Thymus (tissue), 11 donors: Measurements from ENCODE around the gene GLYATL1B. TPM values are rescaled to one million over a fixed set of nuclear protein-coding genes. Genes with fewer than 3 reads are reported as not detected.
A peak's percentile ranks its signal among the peaks of the same experiment; 100 is the strongest.
"Not testable (repeated sequence)": the region's sequence is repeated elsewhere in the genome, so short reads cannot be mapped to it uniquely, and the experiment has no call there.

ENCODE experiments used
- DNase-seq, 9 donors: peaks; one replicate each; pipeline ENCODE4 v3.0.0-alpha.2; 2013; ENCODE audit warnings: low spot score in 9 of 9, low read depth in 6 of 9, missing footprints in 1 of 9
- H3K27ac ChIP-seq, 2 donors: one replicate each; pipeline ENCODE4 v1.5.1; 2013; ENCODE audit warnings: control low read depth in 1 of 2, low read depth in 1 of 2, low read length in 1 of 2, mild to moderate bottlenecking in 1 of 2, moderate library complexity in 1 of 2
- H3K27me3 ChIP-seq, 2 donors: one replicate each; pipeline ENCODE4 v1.5.1; 2013; ENCODE audit warnings: low read length in 1 of 2; ENCODE audit not compliant: control insufficient read depth in 2 of 2, insufficient read depth in 1 of 2
- H3K36me3 ChIP-seq, 2 donors: one replicate each; pipeline ENCODE4 v1.5.1; 2013; ENCODE audit warnings: low read length in 1 of 2, mild to moderate bottlenecking in 1 of 2, moderate library complexity in 1 of 2; ENCODE audit not compliant: control insufficient read depth in 2 of 2, insufficient read depth in 2 of 2
- H3K4me1 ChIP-seq, 2 donors: one replicate each; pipeline ENCODE4 v1.5.1; 2013; ENCODE audit warnings: low read length in 2 of 2; ENCODE audit not compliant: control insufficient read depth in 2 of 2, insufficient read depth in 2 of 2
- H3K4me3 ChIP-seq, 2 donors: one replicate each; pipeline ENCODE4 v1.5.1; 2013; ENCODE audit warnings: low read length in 2 of 2, control low read depth in 1 of 2, mild to moderate bottlenecking in 1 of 2
- H3K9me3 ChIP-seq, 2 donors: one replicate each; pipeline ENCODE4 v1.5.1; 2013; ENCODE audit warnings: low read length in 1 of 2, mild to moderate bottlenecking in 1 of 2; ENCODE audit not compliant: control insufficient read depth in 2 of 2, insufficient read depth in 1 of 2
- WGBS: extraction: QIAGEN DNeasy Blood & Tissue Kit; methylation state at CpG from one replicate; pipeline ENCODE4 v1.1.7; 2013; 5-methylcytosine and 5-hydroxymethylcytosine counted together
- polyA plus RNA-seq: library from polyadenylated mRNA; stranded (reverse); fragments of 200-250 nt; gene quantifications from one replicate; pipeline ENCODE4 v1.2.3, GENCODE V29; 2013
- total RNA-seq: library from RNA; stranded (reverse); fragments of 120-200 nt; gene quantifications from one replicate; pipeline ENCODE4 v1.2.4, GENCODE V29; 2013
- donor health status: healthy.

GLYATL1B gene
- total and polyA plus RNA-seq, 2 donors, result 0.09 TPM; not detected in 1

GRCh38 chr11:59088162-59088561 lies 2.1 kb downstream of the GLYATL1B start:
- Histone ChIP-seq H3K27me3 (no peaks in the 10 kb centered on the region), H3K27ac (no peak overlapping the region), H3K36me3 (no peaks in the 10 kb centered on the region), H3K9me3 (no peaks in the 10 kb centered on the region), H3K4me1 (no peaks in the 10 kb centered on the region), H3K4me3 (no peak overlapping the region)
- WGBS, result 94% methylated on average over 4 of the region's 4 CpGs
- no peak for DNase-seq

DNA sequence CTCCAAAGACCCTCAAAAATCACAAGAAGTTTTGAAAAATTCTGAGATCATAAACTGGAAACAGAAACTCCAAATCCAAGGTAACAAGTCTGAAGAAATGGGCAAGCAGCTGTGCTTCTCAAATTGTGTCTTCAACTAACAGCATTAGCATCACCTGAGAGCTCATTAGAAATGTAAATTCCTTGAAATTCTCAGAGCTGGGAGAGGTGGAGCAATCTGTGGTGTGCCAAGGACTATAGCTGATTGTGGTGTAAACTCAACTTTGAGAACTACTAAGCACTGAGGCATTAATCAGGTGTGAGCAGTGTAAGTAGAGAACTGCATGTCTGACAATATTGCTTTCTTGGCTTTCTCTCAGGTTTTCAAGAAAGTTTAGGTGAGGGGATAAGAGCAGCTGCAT lies 7.5 kb downstream of the GLYATL1B start:
- not testable (repeated sequence) for H3K27ac ChIP-seq, H3K4me1 ChIP-seq, H3K27me3 ChIP-seq, H3K4me3 ChIP-seq, H3K9me3 ChIP-seq, H3K36me3 ChIP-seq, DNase-seq

DNA sequence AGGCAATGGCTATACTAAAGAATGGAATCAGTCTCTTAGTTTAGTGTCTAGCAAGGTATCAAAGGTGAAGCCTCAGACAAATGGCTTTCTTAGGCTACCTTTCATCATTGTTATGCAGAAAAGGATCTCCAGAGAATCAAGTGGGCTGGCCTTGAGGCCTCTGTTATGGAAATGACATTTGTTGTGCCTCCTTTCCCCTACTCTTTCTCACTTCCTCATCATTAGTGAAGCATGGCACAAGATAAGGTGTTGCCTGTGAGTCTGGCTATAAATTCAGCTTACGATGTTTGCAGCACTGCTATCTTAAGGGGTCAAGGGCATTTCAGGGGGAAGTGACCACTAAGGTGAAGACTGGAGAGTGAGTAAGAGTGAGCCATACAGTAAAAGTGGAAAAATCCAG lies 9.1 kb downstream of the GLYATL1B start:
- H3K4me1 ChIP-seq, H3K36me3 ChIP-seq, DNase-seq, H3K27ac ChIP-seq, H3K27me3 ChIP-seq, H3K4me3 ChIP-seq, H3K9me3 ChIP-seq: not testable (repeated sequence)
- 99% methylated on average over 1 of the region's 1 CpG for WGBS

GRCh38 chr11:59095972-59096575 lies 10.0 kb downstream of the GLYATL1B start:
- not testable (repeated sequence) for H3K36me3 ChIP-seq, H3K4me3 ChIP-seq, H3K27ac ChIP-seq, H3K9me3 ChIP-seq, DNase-seq, H3K27me3 ChIP-seq, H3K4me1 ChIP-seq
- whole genome bisulfite sequencing, result 96% methylated on average over 5 of the region's 5 CpGs

GRCh38 chr11:59097113-59097708 lies 11.1 kb downstream of the GLYATL1B start:
- peaks cover 0 to 6% of the 10 kb centered on the region in 2 donors for H3K4me1 ChIP-seq
- 96% methylated on average over 5 of the region's 5 CpGs for WGBS
- peak in 7 of 9 donors; percentile 47 to 79 (median 56) for DNase-seq

DNA sequence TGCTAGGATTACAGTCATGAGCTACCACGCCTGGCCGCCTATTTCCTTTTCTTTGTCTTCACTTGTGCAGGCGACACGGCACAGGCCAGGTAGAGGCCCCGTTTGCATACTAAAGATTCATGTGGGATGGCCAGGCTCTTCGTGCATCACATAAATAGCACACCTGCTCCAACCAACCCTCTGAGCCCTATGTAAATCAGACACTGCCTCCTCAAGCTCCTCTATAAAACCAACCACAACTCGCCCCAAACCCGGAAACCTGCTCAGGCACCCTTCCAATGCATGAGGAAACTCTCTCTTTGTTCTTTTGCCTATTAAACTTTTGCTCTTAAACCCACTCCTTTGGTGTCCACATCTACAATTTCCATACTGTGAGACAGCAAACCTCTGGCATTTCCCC lies 11.8 kb downstream of the GLYATL1B start:
- H3K4me3 ChIP-seq, H3K4me1 ChIP-seq, H3K27me3 ChIP-seq, H3K36me3 ChIP-seq, H3K27ac ChIP-seq, DNase-seq, H3K9me3 ChIP-seq: not testable (repeated sequence)
- 90% methylated on average over 8 of the region's 8 CpGs for WGBS

More at GRCh38 chr11:59097113-59097708, 11.1 kb downstream of the GLYATL1B start:
- Histone ChIP-seq H3K27me3 (no peaks in the 10 kb centered on the region), H3K4me3 (no peak overlapping the region), H3K9me3 (no peaks in the 10 kb centered on the region), H3K27ac (no peak overlapping the region), H3K36me3 (no peaks in the 10 kb centered on the region)

- H3K4me3 ChIP-seq, result peak overlapping the region; percentile 35 to 46
- H3K36me3 ChIP-seq, result no peaks in the 10 kb centered on the region
- peaks cover 0 to 3% of the 10 kb centered on the region in 2 donors for H3K27me3 ChIP-seq
- no peaks in the 10 kb centered on the region for H3K9me3 ChIP-seq
- peak in 6 of 9 donors; percentile 46 to 81 (median 54) for DNase-seq
- peaks cover 5 to 19% of the 10 kb centered on the region in 2 donors for H3K4me1 ChIP-seq
- no peak overlapping the region for H3K27ac ChIP-seq
- WGBS, result 8% methylated on average over 23 of the region's 23 CpGs
Observed at GRCh38 chr11:59102259-59102765, 16.2 kb downstream of the GLYATL1B start.

DNA sequence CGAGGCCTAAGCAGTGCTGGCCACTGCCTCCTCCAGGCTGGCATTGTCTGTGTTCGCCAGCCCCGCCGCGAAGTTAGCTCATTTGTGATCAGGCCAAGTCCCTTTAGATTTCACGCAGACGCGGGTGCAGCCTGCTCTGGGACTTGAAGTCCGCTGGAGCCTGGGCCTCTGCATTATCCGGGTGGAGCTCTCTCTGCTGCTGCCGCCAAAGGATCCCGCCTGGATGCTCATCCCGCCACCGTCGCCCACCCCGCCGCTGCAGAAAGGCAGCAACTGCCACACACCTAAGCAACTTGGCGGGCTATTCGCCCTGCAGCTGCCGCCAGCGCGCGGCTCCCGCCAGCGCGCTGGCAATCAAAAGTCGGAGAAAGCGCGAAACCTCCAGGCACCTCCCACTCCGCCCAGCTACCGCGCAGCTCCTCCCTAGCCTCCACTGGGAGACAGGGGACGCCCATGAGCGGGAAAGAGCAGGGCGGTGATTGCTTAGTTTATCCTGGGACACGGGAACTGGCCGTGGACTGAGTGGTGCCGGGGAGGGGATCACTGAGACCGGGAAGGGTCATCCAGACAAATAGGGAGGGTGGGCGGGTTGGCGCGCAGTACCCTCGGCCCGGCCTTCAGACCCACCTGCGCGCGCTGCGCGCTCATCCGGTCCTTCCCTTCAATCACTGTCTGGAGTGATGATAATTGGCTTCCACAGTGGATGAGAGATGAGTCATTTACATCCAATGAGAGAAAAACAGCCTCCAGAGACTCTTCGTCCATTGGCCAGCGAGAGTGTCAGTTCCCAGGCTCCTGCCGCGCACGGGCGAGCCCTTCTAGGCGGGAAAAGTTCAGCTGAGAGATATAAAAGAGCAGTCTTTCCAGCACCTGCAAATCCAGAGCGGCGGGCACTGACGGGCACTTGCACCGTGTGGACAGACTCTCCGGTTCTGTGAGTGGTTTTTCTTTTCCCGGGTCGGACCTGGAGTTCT lies 20.5 kb downstream of the GLYATL1B start, which contains the start of gene FAM111B:
FAM111B (plus strand) TSS at position 875 of the 974 bp plus-strand sequence. CDS start 2,389 bp downstream, outside the sequence.
- Histone ChIP-seq H3K4me1 (peaks cover 8 to 26% of the 10 kb centered on the region in 2 donors), H3K27me3 (peaks cover 0 to 3% of the 10 kb centered on the region in 2 donors), H3K36me3 (peaks cover 0 to 18% of the 10 kb centered on the region in 2 donors), H3K9me3 (no peaks in the 10 kb centered on the region), H3K27ac (peak within 1 kb of the TSS; percentile 42 to 72), H3K4me3 (peak within 1 kb of the TSS; percentile 63 to 65)
- peak; percentile 50 to 88 (median 63) for DNase-seq
- 3% methylated on average over 64 of the region's 64 CpGs for WGBS
